ENCODE measurements around the gene PKLR.

DNA sequence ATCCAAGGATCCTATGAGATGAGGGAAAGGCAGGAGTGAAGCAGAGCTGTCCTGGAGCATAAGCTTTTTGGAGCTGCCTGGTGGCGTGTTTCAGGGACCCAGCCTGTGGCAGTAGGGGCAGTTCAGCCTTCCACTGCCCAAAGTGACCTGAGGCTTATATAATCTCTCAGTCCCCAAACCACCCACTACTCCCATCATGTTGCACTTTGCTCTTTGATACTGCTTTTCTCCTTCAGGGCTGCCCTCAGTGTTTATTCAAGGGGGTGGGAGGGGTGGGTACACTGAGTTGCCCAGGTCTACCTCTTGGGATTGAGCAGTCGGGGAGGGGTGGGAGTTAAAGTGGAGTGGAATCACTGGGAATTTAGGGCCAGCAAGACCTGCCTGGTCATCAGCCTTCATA lies 14.7 kb downstream of the PKLR start:
- TF ChIP-seq, protein P1, sequence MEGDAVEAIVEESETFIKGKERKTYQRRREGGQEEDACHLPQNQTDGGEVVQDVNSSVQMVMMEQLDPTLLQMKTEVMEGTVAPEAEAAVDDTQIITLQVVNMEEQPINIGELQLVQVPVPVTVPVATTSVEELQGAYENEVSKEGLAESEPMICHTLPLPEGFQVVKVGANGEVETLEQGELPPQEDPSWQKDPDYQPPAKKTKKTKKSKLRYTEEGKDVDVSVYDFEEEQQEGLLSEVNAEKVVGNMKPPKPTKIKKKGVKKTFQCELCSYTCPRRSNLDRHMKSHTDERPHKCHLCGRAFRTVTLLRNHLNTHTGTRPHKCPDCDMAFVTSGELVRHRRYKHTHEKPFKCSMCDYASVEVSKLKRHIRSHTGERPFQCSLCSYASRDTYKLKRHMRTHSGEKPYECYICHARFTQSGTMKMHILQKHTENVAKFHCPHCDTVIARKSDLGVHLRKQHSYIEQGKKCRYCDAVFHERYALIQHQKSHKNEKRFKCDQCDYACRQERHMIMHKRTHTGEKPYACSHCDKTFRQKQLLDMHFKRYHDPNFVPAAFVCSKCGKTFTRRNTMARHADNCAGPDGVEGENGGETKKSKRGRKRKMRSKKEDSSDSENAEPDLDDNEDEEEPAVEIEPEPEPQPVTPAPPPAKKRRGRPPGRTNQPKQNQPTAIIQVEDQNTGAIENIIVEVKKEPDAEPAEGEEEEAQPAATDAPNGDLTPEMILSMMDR (IDR thresholded peaks at IDR 0.05), result no peak
- TF ChIP-seq CHD2 (IDR thresholded peaks at IDR 0.05; ENCODE audit: low read length, partially characterized antibody) (no peak), YY1 (IDR thresholded peaks at IDR 0.05; ENCODE audit: low read depth) (no peak)
